SK-N-SH (cell line): ENCODE results near the gene ATP8A1. TPM values are rescaled to one million over a fixed set of nuclear protein-coding genes. Genes with fewer than 3 reads are reported as not detected.

ENCODE experiments used
- CTCF ChIA-PET: fragments of 300-600, 350-600 bp; formaldehyde crosslinking; extraction: SDS; loops from one replicate; lab custom pipeline; 2021; lab: Yijun Ruan, JAX
- POLR2A ChIA-PET: fragments of 350-600 bp; sonication (Branson Sonifier 250); formaldehyde crosslinking; extraction: SDS; loops from one replicate; lab custom pipeline; 2020; ENCODE audit warnings: antibody characterized with exemption, inconsistent platforms; lab: Yijun Ruan, JAX
- DNase-seq: peaks from one replicate; pipeline ENCODE4 v3.0.0; 2012
- H2AFZ ChIP-seq: fragments of 200-600 bp; sonication (generic); 2 replicates; pipeline ENCODE4 v1.8.1; 2016; ENCODE audit warnings: antibody characterized with exemption, mild to moderate bottlenecking, low read depth
- H3F3A ChIP-seq: fragments of 200-600 bp; sonication (generic); replicated peaks from 2 replicates; pipeline ENCODE3; 2016; ENCODE audit warnings: antibody characterized with exemption, mild to moderate bottlenecking; ENCODE audit not compliant: insufficient read depth
- H3K27ac ChIP-seq, 2 experiments: fragments of 200-500 bp in 1 of 2; fragments of 200-600 bp in 1 of 2; sonication (Bioruptor generic) in 1 of 2; sonication (generic), shearing (Covaris generic) in 1 of 2; 2 replicates each; pipeline versions ENCODE4 v1.5.1 to v1.6.1; 2014 to 2016; ENCODE audit warnings: low read depth in 2 of 2, inconsistent platforms in 1 of 2, low read length in 1 of 2, mild to moderate bottlenecking in 1 of 2, mixed read lengths in 1 of 2
- H3K27me3 ChIP-seq: fragments of 200-600 bp; sonication (generic), shearing (Covaris generic); 2 replicates; pipeline ENCODE4 v1.6.1; 2016; ENCODE audit warnings: mixed run types; ENCODE audit not compliant: insufficient read depth
- H3K36me3 ChIP-seq, 2 experiments: fragments of 200-500 bp in 1 of 2; fragments of 200-600 bp in 1 of 2; sonication (Bioruptor generic) in 1 of 2; sonication (generic) in 1 of 2; replicated peaks in 1 of 2; 2 replicates each; pipeline versions ENCODE3 to v1.5.1; 2014 to 2016; ENCODE audit warnings: low read length in 1 of 2, mild to moderate bottlenecking in 1 of 2; ENCODE audit not compliant: insufficient read depth in 2 of 2, control insufficient read depth in 1 of 2
- H3K4me1 ChIP-seq, 2 experiments: fragments of 200-500 bp in 1 of 2; fragments of 200-600 bp in 1 of 2; sonication (Bioruptor generic) in 1 of 2; sonication (generic), shearing (Covaris generic) in 1 of 2; 2 replicates each; pipeline versions ENCODE4 v1.5.1 to v1.6.1; 2014 to 2016; ENCODE audit warnings: low read depth in 1 of 2, low read length in 1 of 2, mixed run types in 1 of 2; ENCODE audit not compliant: insufficient read depth in 2 of 2, control insufficient read depth in 1 of 2
- H3K4me2 ChIP-seq: fragments of 200-600 bp; sonication (generic), shearing (Covaris generic); 2 replicates; pipeline ENCODE4 v1.6.1; 2017; ENCODE audit warnings: mixed run types
- H3K4me3 ChIP-seq, 2 experiments: fragments of 200-500 bp in 1 of 2; fragments of 200-600 bp in 1 of 2; sonication (Bioruptor generic) in 1 of 2; sonication (generic), shearing (Covaris generic) in 1 of 2; 2 replicates each; pipeline versions ENCODE4 v1.5.1 to v1.8.1; 2014 to 2016; ENCODE audit warnings: low read depth in 2 of 2, inconsistent platforms in 1 of 2, low read length in 1 of 2, mild to moderate bottlenecking in 1 of 2, mixed read lengths in 1 of 2, moderate library complexity in 1 of 2
- H3K79me2 ChIP-seq: fragments of 200-600 bp; sonication (generic); 2 replicates; pipeline ENCODE4 v1.8.1; 2017; ENCODE audit warnings: mild to moderate bottlenecking; ENCODE audit not compliant: insufficient read depth
- H3K9ac ChIP-seq: fragments of 200-600 bp; sonication (generic); 2 replicates; pipeline ENCODE4 v1.6.1; 2017; ENCODE audit warnings: mixed run types
- H3K9me2 ChIP-seq: fragments of 200-600 bp; sonication (generic); 2 replicates; pipeline ENCODE4 v1.6.1; 2017; ENCODE audit warnings: mixed run types
- H3K9me3 ChIP-seq: fragments of 200-600 bp; sonication (generic); 2 replicates; pipeline ENCODE4 v1.6.1; 2017; ENCODE audit warnings: mixed run types, mild to moderate bottlenecking, moderate library complexity
- H4K20me1 ChIP-seq: fragments of 200-600 bp; sonication (generic); 2 replicates; pipeline ENCODE4 v1.6.1; 2017; ENCODE audit warnings: mild to moderate bottlenecking, mixed run types; ENCODE audit not compliant: insufficient read depth
- CHD2 ChIP-seq: fragments of 150-350 bp; IDR thresholded peaks from 2 replicates; pipeline ENCODE4 v1.6.1; 2018; ENCODE audit warnings: low read length; ENCODE audit not compliant: partially characterized antibody
- ELF1 ChIP-seq: IDR thresholded peaks from 2 replicates; pipeline ENCODE4 v1.4.0; 2012
- EZH2phosphoT487 ChIP-seq: fragments of 200-600 bp; sonication (generic); IDR thresholded peaks from 2 replicates; pipeline ENCODE4 v1.6.1; 2017; ENCODE audit warnings: low read depth, mixed run types, mild to moderate bottlenecking, antibody characterized with exemption, moderate library complexity, borderline replicate concordance
- MEF2A ChIP-seq: IDR thresholded peaks from 2 replicates; pipeline ENCODE4 v1.4.0; 2012; ENCODE audit warnings: low read depth, borderline replicate concordance
- NRF1 ChIP-seq: IDR thresholded peaks from 2 replicates; pipeline ENCODE4 v1.6.1; 2012; ENCODE audit warnings: low read depth, mild to moderate bottlenecking, low read length
- POLR2AphosphoS5 ChIP-seq: IDR thresholded peaks from 2 replicates; pipeline ENCODE4 v1.6.1; 2012; ENCODE audit warnings: low read depth, low read length
- SIN3A ChIP-seq: IDR thresholded peaks from 2 replicates; pipeline ENCODE4 v1.6.1; 2012; ENCODE audit warnings: low read depth, mild to moderate bottlenecking, low read length, moderate library complexity, borderline replicate concordance
- SMC3 ChIP-seq: IDR thresholded peaks from 2 replicates; pipeline ENCODE4 v1.6.1; 2012; ENCODE audit warnings: low read depth, low read length, improper control_type of control experiment
- TAF1 ChIP-seq: IDR thresholded peaks from 2 replicates; pipeline ENCODE4 v1.6.1; 2012; ENCODE audit warnings: low read depth, mild to moderate bottlenecking, low read length, moderate library complexity, borderline replicate concordance
- TCF12 ChIP-seq: IDR thresholded peaks from 2 replicates; pipeline ENCODE4 v1.4.0; 2012
- TEAD4 ChIP-seq: IDR thresholded peaks from 2 replicates; pipeline ENCODE4 v1.4.0; 2012; ENCODE audit warnings: mild to moderate bottlenecking, borderline replicate concordance; ENCODE audit not compliant: insufficient read depth
- WGBS: methylation state at CpG from one replicate; pipeline ENCODE4 v1.1.6; 2017; ENCODE audit warnings: low lambda C conversion rate; 5-methylcytosine and 5-hydroxymethylcytosine counted together
- polyA plus RNA-seq, 3 experiments: library from polyadenylated mRNA; depleted of rRNA; stranded (reverse); fragments of >200 nt; gene quantifications; 2 replicates each; pipeline ENCODE4 v1.2.3, GENCODE V29; 2012
- TF ChIP-seq, protein P1 (sequence below): fragments of 150-350 bp; IDR thresholded peaks from 2 replicates; pipeline ENCODE4 v1.6.1; 2017; ENCODE audit warnings: antibody characterized with exemption, low read length, low read depth, borderline replicate concordance
- TF ChIP-seq, protein P2 (sequence below): fragments of 200-600 bp; sonication (generic); IDR thresholded peaks from 2 replicates; pipeline ENCODE4 v1.6.1; 2017; ENCODE audit warnings: antibody characterized with exemption, mild to moderate bottlenecking, moderate library complexity
- TF ChIP-seq, protein P3 (sequence below): IDR thresholded peaks from 2 replicates; pipeline ENCODE4 v1.4.0; 2012; ENCODE audit warnings: low read depth, borderline replicate concordance
- TF ChIP-seq, protein P4 (sequence below): IDR thresholded peaks from 2 replicates; pipeline ENCODE4 v1.4.0; 2012; ENCODE audit warnings: low read depth, borderline replicate concordance
- TF ChIP-seq, protein P5 (sequence below): IDR thresholded peaks from 2 replicates; pipeline ENCODE4 v1.4.0; 2012; ENCODE audit warnings: low read depth
- TF ChIP-seq, protein P6 (sequence below): IDR thresholded peaks from 2 replicates; pipeline ENCODE4 v1.6.1; 2012; ENCODE audit warnings: mild to moderate bottlenecking, low read depth, low read length, moderate library complexity

Gene ATP8A1
- polyA plus RNA-seq, 1 of the 3 experiments (the other 2 are of a cell fraction) = 0.38 TPM

DNA sequence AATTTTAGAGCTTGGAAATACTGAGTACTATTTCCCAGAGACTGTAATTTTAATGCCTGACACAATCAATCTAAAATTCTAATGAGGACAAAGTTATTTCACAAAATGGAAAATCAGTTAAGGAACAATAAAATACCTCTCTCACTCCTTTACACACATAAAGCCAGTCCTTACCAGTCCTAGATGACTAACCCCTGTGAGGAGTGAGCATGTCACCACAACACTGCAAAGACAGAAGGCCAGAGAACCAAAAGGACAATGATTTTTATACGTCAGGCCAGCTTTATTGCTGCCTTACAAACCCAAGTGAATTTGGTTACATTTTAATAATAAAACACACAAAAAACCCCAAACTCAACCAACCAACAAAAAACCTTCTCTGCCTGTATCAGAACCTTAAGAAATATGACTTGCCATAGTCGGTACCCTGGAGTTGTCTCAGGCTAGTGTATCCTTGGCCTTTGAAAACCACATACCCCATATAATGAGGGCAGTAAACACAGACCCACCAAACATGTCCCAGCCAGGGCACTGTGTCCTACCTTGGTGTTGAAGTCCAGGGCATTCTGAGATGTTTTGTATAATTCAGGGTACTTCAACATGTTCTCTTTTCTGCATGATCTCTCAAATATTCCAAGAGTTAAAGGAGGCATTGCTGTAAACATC lies 202.0 kb downstream of the ATP8A1 start:
- no peak for DNase-seq
- POLR2A ChIA-PET = no interaction called here
- Histone ChIP-seq H3K4me2 (no peak overlapping the region), H3K4me3 (no peak overlapping the region), H3K27me3 (no peaks in the 10 kb centered on the region), H3K4me1 (no peaks in the 10 kb centered on the region; a peak in 1 of 4 replicates), H3K9ac (no peak overlapping the region), H3K9me2 (no peaks in the 10 kb centered on the region), H3F3A (no peaks in the 10 kb centered on the region), H3K9me3 (no peaks in the 10 kb centered on the region), H3K79me2 (no peaks in the 10 kb centered on the region), H3K27ac (no peak overlapping the region), H4K20me1 (no peaks in the 10 kb centered on the region), H2AFZ (no peak overlapping the region), H3K36me3 (no peaks in the 10 kb centered on the region)
- CTCF ChIA-PET = no interaction called here
- TF ChIP-seq POLR2AphosphoS5 = no peak
- no peak for TF ChIP-seq NRF1
- TF ChIP-seq, protein P1, sequence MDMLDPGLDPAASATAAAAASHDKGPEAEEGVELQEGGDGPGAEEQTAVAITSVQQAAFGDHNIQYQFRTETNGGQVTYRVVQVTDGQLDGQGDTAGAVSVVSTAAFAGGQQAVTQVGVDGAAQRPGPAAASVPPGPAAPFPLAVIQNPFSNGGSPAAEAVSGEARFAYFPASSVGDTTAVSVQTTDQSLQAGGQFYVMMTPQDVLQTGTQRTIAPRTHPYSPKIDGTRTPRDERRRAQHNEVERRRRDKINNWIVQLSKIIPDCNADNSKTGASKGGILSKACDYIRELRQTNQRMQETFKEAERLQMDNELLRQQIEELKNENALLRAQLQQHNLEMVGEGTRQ = no peak
- no peak for TF ChIP-seq EZH2phosphoT487
- TF ChIP-seq, protein P2, sequence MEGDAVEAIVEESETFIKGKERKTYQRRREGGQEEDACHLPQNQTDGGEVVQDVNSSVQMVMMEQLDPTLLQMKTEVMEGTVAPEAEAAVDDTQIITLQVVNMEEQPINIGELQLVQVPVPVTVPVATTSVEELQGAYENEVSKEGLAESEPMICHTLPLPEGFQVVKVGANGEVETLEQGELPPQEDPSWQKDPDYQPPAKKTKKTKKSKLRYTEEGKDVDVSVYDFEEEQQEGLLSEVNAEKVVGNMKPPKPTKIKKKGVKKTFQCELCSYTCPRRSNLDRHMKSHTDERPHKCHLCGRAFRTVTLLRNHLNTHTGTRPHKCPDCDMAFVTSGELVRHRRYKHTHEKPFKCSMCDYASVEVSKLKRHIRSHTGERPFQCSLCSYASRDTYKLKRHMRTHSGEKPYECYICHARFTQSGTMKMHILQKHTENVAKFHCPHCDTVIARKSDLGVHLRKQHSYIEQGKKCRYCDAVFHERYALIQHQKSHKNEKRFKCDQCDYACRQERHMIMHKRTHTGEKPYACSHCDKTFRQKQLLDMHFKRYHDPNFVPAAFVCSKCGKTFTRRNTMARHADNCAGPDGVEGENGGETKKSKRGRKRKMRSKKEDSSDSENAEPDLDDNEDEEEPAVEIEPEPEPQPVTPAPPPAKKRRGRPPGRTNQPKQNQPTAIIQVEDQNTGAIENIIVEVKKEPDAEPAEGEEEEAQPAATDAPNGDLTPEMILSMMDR = no peak
- TF ChIP-seq TEAD4 = no peak
- no peak for TF ChIP-seq SMC3
- TF ChIP-seq, protein P3, sequence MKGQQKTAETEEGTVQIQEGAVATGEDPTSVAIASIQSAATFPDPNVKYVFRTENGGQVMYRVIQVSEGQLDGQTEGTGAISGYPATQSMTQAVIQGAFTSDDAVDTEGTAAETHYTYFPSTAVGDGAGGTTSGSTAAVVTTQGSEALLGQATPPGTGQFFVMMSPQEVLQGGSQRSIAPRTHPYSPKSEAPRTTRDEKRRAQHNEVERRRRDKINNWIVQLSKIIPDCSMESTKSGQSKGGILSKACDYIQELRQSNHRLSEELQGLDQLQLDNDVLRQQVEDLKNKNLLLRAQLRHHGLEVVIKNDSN = no peak
- TF ChIP-seq SIN3A = no peak
- no peak for TF ChIP-seq TAF1
- no peak for TF ChIP-seq TCF12
- no peak for TF ChIP-seq ELF1
- TF ChIP-seq CHD2 = no peak
- TF ChIP-seq MEF2A = no peak
- TF ChIP-seq, protein P4, sequence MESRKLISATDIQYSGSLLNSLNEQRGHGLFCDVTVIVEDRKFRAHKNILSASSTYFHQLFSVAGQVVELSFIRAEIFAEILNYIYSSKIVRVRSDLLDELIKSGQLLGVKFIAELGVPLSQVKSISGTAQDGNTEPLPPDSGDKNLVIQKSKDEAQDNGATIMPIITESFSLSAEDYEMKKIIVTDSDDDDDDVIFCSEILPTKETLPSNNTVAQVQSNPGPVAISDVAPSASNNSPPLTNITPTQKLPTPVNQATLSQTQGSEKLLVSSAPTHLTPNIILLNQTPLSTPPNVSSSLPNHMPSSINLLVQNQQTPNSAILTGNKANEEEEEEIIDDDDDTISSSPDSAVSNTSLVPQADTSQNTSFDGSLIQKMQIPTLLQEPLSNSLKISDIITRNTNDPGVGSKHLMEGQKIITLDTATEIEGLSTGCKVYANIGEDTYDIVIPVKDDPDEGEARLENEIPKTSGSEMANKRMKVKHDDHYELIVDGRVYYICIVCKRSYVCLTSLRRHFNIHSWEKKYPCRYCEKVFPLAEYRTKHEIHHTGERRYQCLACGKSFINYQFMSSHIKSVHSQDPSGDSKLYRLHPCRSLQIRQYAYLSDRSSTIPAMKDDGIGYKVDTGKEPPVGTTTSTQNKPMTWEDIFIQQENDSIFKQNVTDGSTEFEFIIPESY = no peak
- TF ChIP-seq, protein P5, sequence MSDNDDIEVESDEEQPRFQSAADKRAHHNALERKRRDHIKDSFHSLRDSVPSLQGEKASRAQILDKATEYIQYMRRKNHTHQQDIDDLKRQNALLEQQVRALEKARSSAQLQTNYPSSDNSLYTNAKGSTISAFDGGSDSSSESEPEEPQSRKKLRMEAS = no peak
- TF ChIP-seq, protein P6, sequence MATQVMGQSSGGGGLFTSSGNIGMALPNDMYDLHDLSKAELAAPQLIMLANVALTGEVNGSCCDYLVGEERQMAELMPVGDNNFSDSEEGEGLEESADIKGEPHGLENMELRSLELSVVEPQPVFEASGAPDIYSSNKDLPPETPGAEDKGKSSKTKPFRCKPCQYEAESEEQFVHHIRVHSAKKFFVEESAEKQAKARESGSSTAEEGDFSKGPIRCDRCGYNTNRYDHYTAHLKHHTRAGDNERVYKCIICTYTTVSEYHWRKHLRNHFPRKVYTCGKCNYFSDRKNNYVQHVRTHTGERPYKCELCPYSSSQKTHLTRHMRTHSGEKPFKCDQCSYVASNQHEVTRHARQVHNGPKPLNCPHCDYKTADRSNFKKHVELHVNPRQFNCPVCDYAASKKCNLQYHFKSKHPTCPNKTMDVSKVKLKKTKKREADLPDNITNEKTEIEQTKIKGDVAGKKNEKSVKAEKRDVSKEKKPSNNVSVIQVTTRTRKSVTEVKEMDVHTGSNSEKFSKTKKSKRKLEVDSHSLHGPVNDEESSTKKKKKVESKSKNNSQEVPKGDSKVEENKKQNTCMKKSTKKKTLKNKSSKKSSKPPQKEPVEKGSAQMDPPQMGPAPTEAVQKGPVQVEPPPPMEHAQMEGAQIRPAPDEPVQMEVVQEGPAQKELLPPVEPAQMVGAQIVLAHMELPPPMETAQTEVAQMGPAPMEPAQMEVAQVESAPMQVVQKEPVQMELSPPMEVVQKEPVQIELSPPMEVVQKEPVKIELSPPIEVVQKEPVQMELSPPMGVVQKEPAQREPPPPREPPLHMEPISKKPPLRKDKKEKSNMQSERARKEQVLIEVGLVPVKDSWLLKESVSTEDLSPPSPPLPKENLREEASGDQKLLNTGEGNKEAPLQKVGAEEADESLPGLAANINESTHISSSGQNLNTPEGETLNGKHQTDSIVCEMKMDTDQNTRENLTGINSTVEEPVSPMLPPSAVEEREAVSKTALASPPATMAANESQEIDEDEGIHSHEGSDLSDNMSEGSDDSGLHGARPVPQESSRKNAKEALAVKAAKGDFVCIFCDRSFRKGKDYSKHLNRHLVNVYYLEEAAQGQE = no peak
- WGBS = 70% methylated on average over 2 of the region's 2 CpGs
